Lower lobe of right lung (tissue), 2 donors: ENCODE measurements around the gene PVALB. TPM values are rescaled to one million over a fixed set of nuclear protein-coding genes. Genes with fewer than 3 reads are reported as not detected.

Source experiments
- ATAC-seq, 2 donors: fragments of 200-7000 bp; cut with Tn5 transposase; one replicate each; pipeline ENCODE4 v1.9.1; 2020 to 2022; ENCODE audit warnings: mild to moderate bottlenecking in 2 of 2, moderate library complexity in 2 of 2
- DNase-seq: peaks from one replicate; pipeline ENCODE4 v3.0.0-alpha.2; 2020
- H3K27ac ChIP-seq: fragments of 200-600 bp; one replicate; pipeline ENCODE4 v1.8.0; 2022
- H3K27me3 ChIP-seq: fragments of 200-600 bp; one replicate; pipeline ENCODE4 v1.8.0; 2022; ENCODE audit warnings: low read depth
- H3K36me3 ChIP-seq: fragments of 200-600 bp; one replicate; pipeline ENCODE4 v1.8.0; 2022; ENCODE audit warnings: mild to moderate bottlenecking
- H3K4me1 ChIP-seq: fragments of 200-600 bp; one replicate; pipeline ENCODE4 v1.8.0; 2022
- H3K4me3 ChIP-seq: fragments of 200-600 bp; one replicate; pipeline ENCODE4 v1.8.0; 2022; ENCODE audit warnings: mild to moderate bottlenecking
- H3K9me3 ChIP-seq: fragments of 200-600 bp; one replicate; pipeline ENCODE4 v1.8.0; 2022
- intact Hi-C: fragments of 100-400 bp; cut with DNase I; formaldehyde crosslinking; loops from one replicate; pipeline ENCODE4 v1.11.0; 2022
- total RNA-seq: library from RNA; stranded (reverse); fragmentation: NEBNext Ultra II Directional; extraction: Animal tissue kit (Norgen Biotek cat#: 25700); gene quantifications from one replicate; pipeline ENCODE4 v1.2.1, GENCODE V29; 2021
- TF ChIP-seq, protein P1 (sequence below): fragments of 200-600 bp; IDR thresholded peaks from one replicate; pipeline ENCODE4 v1.8.0; 2022; ENCODE audit warnings: antibody characterized with exemption, mild to moderate bottlenecking
- donor health status: DM: no; HTN: yes; CAD: no; lungs with severe emphysema.

Gene PVALB
- total RNA-seq, 1 donor from 2014 or later = 4.5 TPM

DNA sequence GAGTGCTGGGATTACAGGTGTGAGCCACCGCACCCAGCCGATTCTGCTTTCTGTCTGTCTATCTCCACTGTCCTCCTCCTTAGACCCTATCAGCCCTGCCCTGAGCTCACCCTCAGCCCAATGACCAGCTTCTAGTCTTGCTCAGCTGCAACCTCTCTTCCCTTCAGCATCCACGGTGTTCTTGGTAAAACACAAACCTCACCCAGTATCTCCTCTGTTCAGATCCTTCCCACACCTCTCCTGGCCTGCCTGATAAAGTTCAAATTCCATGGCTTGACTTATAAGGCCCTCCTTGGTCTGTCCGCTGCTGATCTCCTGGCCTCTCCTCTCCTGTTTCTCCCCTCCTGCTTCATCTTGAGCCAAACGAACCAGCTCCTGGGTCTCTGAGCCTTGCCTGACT lies 29.4 kb upstream of the PVALB start:
- Histone ChIP-seq H3K9me3 (no peaks in the 10 kb centered on the region), H3K27me3 (peaks cover 47% of the 10 kb centered on the region), H3K36me3 (no peaks in the 10 kb centered on the region), H3K27ac (no peak overlapping the region), H3K4me1 (no peaks in the 10 kb centered on the region), H3K4me3 (no peak overlapping the region)
- intact Hi-C loops = no loop called here
- no peak for DNase-seq
- no peak for ATAC-seq
- TF ChIP-seq, protein P1, sequence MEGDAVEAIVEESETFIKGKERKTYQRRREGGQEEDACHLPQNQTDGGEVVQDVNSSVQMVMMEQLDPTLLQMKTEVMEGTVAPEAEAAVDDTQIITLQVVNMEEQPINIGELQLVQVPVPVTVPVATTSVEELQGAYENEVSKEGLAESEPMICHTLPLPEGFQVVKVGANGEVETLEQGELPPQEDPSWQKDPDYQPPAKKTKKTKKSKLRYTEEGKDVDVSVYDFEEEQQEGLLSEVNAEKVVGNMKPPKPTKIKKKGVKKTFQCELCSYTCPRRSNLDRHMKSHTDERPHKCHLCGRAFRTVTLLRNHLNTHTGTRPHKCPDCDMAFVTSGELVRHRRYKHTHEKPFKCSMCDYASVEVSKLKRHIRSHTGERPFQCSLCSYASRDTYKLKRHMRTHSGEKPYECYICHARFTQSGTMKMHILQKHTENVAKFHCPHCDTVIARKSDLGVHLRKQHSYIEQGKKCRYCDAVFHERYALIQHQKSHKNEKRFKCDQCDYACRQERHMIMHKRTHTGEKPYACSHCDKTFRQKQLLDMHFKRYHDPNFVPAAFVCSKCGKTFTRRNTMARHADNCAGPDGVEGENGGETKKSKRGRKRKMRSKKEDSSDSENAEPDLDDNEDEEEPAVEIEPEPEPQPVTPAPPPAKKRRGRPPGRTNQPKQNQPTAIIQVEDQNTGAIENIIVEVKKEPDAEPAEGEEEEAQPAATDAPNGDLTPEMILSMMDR = no peak

DNA sequence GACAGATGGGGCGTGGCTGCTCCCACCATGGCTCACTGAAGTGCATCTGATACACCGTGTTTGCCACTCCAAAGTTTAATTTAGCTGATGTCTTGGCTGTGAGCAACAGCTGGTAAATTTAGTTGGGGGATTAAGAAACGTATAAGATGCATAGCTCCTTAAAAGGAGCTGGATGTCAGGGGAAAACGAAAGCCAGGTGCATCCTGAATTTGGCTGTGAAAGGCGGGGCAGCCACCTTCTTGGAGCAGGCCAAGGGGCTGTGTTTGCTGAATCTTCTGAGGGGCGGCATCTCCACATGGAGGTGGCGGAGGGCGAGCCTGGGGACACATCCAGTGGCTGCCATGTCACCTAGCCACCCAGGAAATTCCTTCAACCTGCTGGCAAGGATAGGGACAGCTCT lies 23.3 kb upstream of the PVALB start:
- no peaks in the 10 kb centered on the region for H3K4me1 ChIP-seq
- peaks cover 33% of the 10 kb centered on the region for H3K27me3 ChIP-seq
- TF ChIP-seq, protein P1 = no peak
- DNase-seq (no peak), ATAC-seq (no peak)
- H3K4me3 ChIP-seq = no peak overlapping the region
- no peaks in the 10 kb centered on the region for H3K36me3 ChIP-seq
- intact Hi-C loops = no loop called here
- no peak overlapping the region for H3K27ac ChIP-seq
- no peaks in the 10 kb centered on the region for H3K9me3 ChIP-seq

DNA sequence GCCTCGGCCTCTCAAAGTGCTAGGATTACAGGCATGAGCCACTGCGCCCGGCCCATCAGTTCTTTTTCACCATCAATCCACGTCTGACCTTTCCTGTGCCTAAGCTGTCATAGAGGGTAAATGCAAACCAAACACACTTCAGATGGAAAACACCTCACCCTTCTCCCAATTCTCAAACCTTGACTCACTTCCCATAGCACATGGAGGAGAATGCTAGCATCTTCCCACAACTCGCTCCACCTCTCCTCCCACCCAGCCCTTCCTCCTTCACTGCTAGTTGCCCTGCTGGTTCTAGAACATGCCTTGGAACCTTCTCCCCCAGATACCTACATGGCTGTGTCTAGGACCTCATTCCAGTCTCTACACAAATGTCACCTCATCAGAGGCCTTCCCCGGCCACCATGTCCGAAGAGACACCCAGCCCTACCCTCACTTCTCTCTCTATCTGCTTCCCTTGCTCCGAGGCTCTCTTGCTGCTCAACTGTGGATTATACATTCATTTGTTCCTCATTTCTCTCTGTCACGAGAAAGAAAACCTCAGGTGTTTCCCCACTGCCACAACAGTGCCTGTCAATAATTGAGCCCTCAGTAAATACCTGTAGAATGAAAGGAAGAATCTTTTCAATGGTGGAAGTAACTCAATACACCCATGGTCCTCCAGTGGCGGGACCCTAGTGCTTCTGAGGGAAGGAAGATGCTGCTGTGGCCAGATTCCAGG lies 22.7 kb upstream of the PVALB start:
- ATAC-seq (no peak), DNase-seq (no peak)
- intact Hi-C loops = no loop called here
- TF ChIP-seq, protein P1 = no peak
- Histone ChIP-seq H3K27me3 (peaks cover 31% of the 10 kb centered on the region), H3K36me3 (no peaks in the 10 kb centered on the region), H3K27ac (no peak overlapping the region), H3K9me3 (no peaks in the 10 kb centered on the region), H3K4me1 (no peaks in the 10 kb centered on the region), H3K4me3 (no peak overlapping the region)

DNA sequence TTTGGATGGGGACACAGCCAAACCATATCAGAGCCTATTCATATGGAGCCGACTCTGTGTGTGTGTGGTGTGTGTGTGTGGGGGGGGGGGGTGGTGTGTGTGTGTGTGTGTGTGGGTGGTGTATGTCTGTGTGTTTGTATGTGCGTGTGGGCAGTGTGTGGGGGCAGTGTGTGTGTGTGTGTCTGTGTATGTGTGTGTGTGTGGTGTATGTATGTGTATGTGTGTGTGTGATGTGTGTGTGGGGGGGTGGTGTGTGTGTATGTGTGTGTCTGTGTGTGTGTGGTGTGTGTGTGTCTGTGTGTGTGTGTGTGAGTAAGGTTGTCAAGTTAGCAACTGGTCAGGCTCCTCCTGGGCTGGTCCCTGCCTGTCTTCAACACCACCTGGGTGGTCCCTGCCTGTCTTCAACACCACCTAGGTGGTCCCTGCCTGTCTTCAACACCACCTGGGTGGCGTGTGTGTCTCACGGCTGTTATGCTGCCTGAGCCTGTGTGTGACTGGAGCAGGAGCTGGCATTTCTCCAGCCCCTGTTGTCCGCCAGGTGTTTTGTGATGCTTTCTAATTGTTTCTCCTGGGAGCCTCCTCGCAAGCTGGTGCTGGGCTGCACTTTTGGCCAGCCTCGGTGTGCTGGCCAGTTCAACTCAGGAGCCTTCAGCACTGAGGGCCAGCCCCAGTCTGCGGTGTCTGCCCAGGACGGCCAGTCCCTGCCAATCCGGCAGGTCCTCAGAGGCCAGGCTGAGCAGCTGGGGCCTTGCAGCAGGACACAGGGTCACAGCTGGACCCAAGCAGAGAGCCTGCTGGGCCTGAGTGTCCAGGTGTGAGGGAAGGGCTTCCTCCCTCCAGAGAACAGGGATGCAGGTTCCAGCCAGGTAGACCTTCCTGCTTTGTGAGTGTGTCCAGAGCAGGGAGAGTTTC lies 21.5 kb upstream of the PVALB start:
- no peak overlapping the region for H3K4me3 ChIP-seq
- ATAC-seq = no peak
- TF ChIP-seq, protein P1 = no peak

DNA sequence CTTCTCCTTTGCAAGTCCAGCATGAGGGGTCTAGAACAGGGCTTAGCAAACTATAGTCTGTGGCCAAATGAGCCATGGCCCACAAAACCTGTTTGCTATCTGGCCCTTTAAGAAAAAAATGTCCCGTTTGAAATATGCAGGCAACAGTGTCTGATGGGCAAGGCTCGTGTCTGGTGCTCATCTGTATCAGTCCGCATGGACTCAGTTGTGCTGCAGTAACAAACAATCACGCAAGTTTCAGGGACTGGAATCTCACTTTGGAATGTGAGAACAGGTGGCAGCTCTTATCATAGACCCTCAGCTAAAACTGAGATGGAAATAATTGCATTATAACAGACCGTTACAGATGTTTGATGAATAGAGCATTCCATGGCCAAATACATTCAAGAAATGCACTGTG lies 19.1 kb upstream of the PVALB start:
- no peak for DNase-seq
- TF ChIP-seq, protein P1 = no peak
- Histone ChIP-seq H3K4me3 (no peak overlapping the region), H3K27ac (no peak overlapping the region), H3K4me1 (peaks cover 5% of the 10 kb centered on the region), H3K27me3 (peaks cover 30% of the 10 kb centered on the region), H3K36me3 (no peaks in the 10 kb centered on the region), H3K9me3 (no peaks in the 10 kb centered on the region)
- ATAC-seq = no peak
- intact Hi-C loops = no loop called here

More for the DNA sequence above, 21.5 kb upstream of the PVALB start:
- no peak for DNase-seq
- H3K4me1 ChIP-seq = no peaks in the 10 kb centered on the region
- H3K9me3 ChIP-seq = no peaks in the 10 kb centered on the region
- H3K36me3 ChIP-seq = no peaks in the 10 kb centered on the region
- peaks cover 34% of the 10 kb centered on the region for H3K27me3 ChIP-seq
- intact Hi-C loops = no loop called here
- no peak overlapping the region for H3K27ac ChIP-seq
